Type B pancreatic cell (in vitro differentiated cells): Measurements from ENCODE around the gene FUT9. TPM values are rescaled to one million over a fixed set of nuclear protein-coding genes. Genes with fewer than 3 reads are reported as not detected.

Source experiments
- DNase-seq: peaks from one replicate; pipeline ENCODE4 v3.0.0; 2021; ENCODE audit warnings: mixed read lengths; ENCODE audit not compliant: unreplicated experiment; ENCODE audit errors: extremely low spot score
- H3K27ac Mint-ChIP-seq: 2 replicates; pipeline ENCODE4 v1.8.0; 2021; ENCODE audit warnings: mild to moderate bottlenecking, mixed read lengths
- H3K27me3 Mint-ChIP-seq: 2 replicates; pipeline ENCODE4 v1.8.0; 2021; ENCODE audit warnings: mixed read lengths
- H3K36me3 Mint-ChIP-seq: 2 replicates; pipeline ENCODE4 v1.8.0; 2021; ENCODE audit warnings: mixed read lengths
- H3K4me1 Mint-ChIP-seq: one replicate; pipeline ENCODE4 v1.8.0; 2021; ENCODE audit warnings: mixed read lengths; ENCODE audit not compliant: unreplicated experiment
- H3K4me3 Mint-ChIP-seq: 2 replicates; pipeline ENCODE4 v1.8.0; 2021; ENCODE audit warnings: mild to moderate bottlenecking, mixed read lengths
- H3K9me3 Mint-ChIP-seq: 2 replicates; pipeline ENCODE4 v1.8.0; 2021; ENCODE audit warnings: mixed read lengths
- total RNA-seq: library from RNA; stranded (reverse); gene quantifications from 2 replicates; pipeline ENCODE4 v1.2.1, GENCODE V29; 2021; ENCODE audit warnings: low replicate concordance
- TF ChIP-seq, protein P1 (sequence below): fragments of 200-600 bp; sonication (generic); conservative IDR thresholded peaks from 2 replicates; pipeline ENCODE4 v1.5.0; 2021; ENCODE audit warnings: antibody characterized with exemption, mild to moderate bottlenecking

Gene FUT9
- total RNA-seq, 1 donor from 2014 or later: 4.9 TPM

DNA sequence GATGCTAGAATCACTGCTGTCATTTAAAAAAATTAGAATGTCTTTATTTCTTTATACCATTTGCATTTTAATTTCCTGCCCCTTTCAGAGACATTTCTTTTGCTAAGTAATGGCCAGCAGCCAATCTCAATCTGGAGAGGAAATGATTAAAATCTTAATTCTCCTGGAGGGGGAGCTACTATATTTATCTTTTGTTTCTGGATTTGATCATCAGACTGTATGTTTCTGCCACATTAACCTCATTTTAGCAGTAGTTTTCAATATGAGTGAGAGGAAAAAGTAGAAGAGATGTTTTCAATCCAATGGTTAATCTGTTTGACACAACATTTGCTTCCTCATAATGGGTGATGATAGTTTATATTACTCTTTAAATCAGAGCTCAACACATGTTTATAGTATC lies 138.0 kb downstream of the FUT9 start:
- peaks cover 8% of the 10 kb centered on the region for H3K9me3 Mint-ChIP-seq

DNA sequence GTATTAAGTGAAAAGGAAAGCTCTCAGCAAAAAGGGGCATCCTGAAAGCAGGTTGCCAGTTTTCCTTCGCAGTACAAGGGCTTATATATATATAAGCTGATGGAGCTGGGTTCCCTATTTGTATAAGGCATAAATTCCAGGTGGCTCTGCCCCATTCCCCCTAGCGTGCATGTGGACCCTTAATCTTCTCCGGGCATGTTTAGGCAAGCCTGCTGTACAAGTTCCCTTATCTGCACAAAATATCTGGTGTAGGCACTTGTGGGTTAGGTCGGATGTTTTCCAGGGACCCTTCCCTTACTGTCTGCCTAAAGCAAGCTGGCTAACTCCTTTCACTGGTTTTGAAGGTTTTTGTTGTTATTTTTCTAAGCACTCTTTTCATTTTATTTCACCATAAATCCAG lies 140.7 kb downstream of the FUT9 start:
- Mint-ChIP-seq H3K4me3 (peak overlapping the region; percentile 27), H3K27me3 (no peaks in the 10 kb centered on the region), H3K4me1 (peaks cover 14% of the 10 kb centered on the region), H3K36me3 (no peaks in the 10 kb centered on the region), H3K27ac (peak overlapping the region; percentile 83), H3K9me3 (peaks cover 8% of the 10 kb centered on the region)
- TF ChIP-seq, protein P1, sequence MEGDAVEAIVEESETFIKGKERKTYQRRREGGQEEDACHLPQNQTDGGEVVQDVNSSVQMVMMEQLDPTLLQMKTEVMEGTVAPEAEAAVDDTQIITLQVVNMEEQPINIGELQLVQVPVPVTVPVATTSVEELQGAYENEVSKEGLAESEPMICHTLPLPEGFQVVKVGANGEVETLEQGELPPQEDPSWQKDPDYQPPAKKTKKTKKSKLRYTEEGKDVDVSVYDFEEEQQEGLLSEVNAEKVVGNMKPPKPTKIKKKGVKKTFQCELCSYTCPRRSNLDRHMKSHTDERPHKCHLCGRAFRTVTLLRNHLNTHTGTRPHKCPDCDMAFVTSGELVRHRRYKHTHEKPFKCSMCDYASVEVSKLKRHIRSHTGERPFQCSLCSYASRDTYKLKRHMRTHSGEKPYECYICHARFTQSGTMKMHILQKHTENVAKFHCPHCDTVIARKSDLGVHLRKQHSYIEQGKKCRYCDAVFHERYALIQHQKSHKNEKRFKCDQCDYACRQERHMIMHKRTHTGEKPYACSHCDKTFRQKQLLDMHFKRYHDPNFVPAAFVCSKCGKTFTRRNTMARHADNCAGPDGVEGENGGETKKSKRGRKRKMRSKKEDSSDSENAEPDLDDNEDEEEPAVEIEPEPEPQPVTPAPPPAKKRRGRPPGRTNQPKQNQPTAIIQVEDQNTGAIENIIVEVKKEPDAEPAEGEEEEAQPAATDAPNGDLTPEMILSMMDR: no peak
- no peak for DNase-seq

More for the DNA sequence above, 138.0 kb downstream of the FUT9 start:
- TF ChIP-seq, protein P1: no peak
- H3K4me1 Mint-ChIP-seq: peaks cover 14% of the 10 kb centered on the region
- H3K27me3 Mint-ChIP-seq: no peaks in the 10 kb centered on the region
- H3K27ac Mint-ChIP-seq: no peak overlapping the region
- H3K36me3 Mint-ChIP-seq: no peaks in the 10 kb centered on the region
- no peak for DNase-seq
- H3K4me3 Mint-ChIP-seq: no peak overlapping the region

DNA sequence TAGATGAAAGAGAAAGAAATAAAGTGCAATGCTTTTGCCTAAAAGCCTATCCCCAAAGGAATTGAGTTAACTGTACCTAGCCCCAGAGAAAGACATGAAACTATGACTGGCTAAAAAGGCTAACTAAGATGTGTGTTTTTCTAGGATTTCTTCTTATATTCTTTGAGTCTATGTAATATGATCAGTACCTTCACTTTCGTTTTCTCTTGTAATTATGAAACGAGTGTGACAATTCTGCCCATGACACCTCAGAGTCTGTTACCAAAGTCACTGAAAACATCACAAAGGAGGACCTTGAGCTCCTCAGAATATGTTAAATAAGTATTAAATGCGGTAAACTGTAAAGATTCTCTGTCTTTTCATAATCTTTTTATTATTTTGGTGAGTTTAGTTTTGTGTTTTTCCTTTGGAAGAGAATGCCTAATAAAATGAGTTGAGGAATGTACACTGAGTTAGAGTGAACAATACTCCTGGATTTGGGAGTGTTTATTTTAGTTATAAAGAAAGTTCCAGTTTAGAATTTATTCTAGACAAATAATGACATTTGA lies 141.3 kb downstream of the FUT9 start:
- Mint-ChIP-seq H3K4me1 (peaks cover 14% of the 10 kb centered on the region), H3K27ac (peak overlapping the region; percentile 83), H3K4me3 (peak overlapping the region; percentile 27), H3K36me3 (no peaks in the 10 kb centered on the region), H3K27me3 (no peaks in the 10 kb centered on the region), H3K9me3 (peaks cover 8% of the 10 kb centered on the region)
- TF ChIP-seq, protein P1: no peak
- no peak for DNase-seq

DNA sequence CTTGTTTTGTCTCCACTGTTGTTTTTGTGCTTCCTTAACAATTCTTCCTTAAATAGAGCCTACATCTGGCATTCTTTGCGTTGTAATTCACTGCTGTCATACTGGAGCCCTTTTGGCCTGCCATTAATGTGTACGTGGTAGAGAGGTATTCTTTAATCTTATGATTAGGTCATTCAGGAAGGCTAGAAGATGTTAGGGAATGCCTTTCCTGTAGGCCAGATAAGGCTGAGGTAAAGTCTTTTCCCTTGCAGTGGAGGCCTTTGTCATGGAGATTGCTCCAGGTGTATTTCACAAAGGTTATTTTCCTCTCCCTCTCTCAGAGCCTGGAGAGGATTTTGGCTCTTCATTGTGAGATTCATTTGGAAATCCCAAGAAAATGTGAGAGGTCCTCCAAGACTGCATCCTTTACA lies 146.9 kb downstream of the FUT9 start:
- Mint-ChIP-seq H3K9me3 (no peaks in the 10 kb centered on the region), H3K4me1 (no peaks in the 10 kb centered on the region), H3K27me3 (no peaks in the 10 kb centered on the region), H3K36me3 (no peaks in the 10 kb centered on the region), H3K27ac (no peak overlapping the region), H3K4me3 (no peak overlapping the region)
- TF ChIP-seq, protein P1: no peak
- no peak for DNase-seq

DNA sequence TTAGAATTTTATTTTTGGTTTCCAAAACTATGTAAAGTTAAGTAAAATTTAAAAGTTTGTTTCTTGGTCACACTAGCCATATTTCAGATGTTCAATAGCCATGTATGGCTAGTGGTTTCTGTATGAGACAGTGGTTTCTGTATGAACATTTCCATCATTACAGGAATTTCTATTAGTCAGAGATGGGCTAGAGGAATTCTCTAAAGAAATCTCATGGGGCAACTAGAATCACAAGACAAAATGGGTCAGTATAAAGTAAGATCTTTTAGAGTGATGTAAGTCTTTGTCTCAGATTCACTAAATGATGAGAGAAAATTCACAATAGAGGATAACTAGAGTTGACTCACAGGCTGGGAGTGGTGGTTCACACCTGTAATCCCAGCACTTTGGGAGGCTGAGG lies 149.0 kb downstream of the FUT9 start:
- DNase-seq: no peak
- TF ChIP-seq, protein P1: no peak
- Mint-ChIP-seq H3K27ac (no peak overlapping the region), H3K9me3 (no peaks in the 10 kb centered on the region), H3K36me3 (no peaks in the 10 kb centered on the region), H3K4me1 (no peaks in the 10 kb centered on the region), H3K27me3 (no peaks in the 10 kb centered on the region), H3K4me3 (no peak overlapping the region)

DNA sequence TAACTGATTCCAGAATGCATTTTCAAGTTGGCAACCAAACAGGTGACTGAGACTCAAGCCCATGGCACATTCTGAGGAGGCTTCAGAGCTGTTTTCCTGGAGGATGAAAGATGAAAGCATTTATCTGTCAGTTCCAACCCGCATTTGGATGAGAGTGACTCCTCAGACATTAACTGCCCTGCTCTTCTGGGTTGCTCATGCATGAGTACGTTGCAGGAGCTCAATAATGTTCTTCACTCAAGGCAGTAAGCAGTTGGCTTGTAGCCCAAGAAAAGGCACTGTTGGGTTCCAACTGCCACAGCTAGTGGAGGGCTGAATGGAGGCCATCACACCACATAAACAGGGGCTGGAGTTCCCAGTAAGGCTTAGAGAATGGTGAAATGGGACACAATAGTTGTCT lies 155.3 kb downstream of the FUT9 start:
- no peak overlapping the region for H3K27ac Mint-ChIP-seq
- no peak for DNase-seq
- no peaks in the 10 kb centered on the region for H3K27me3 Mint-ChIP-seq

More for the DNA sequence above, 155.3 kb downstream of the FUT9 start:
- TF ChIP-seq, protein P1: no peak
- Mint-ChIP-seq H3K9me3 (no peaks in the 10 kb centered on the region), H3K4me1 (no peaks in the 10 kb centered on the region), H3K36me3 (no peaks in the 10 kb centered on the region), H3K4me3 (no peak overlapping the region)
